ENCODE results near the gene NRXN3.

NRXN3 gene

DNA sequence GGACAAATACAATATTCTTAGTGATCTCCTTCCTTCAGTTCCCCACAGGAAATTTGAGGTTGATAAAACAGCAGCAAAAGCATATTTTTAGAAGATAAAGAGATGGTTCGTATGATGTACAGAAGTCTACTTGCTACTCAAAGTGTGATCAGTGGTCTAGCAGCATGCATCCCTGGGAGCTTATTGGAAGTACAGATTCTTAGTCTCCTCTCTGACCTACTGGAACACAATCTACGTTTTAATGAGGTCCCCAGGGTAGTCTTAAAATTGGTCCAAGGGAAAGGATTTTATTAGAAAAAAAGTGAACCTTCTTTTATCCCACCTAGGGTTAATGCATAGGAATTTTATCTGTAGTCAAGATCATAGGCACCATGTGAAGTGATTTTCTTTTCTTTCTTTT lies 703.4 kb downstream of the NRXN3 start:
- no peak overlapping the region for H3K4me3 ChIP-seq (ENCODE audit: low read length)
- H3K36me3 ChIP-seq (ENCODE audit: control insufficient read depth, insufficient read depth, low read length): no peaks in the 10 kb centered on the region
- no peak overlapping the region for H3K27ac ChIP-seq (ENCODE audit: low read depth, low read length)
- H3K9ac ChIP-seq (ENCODE audit: low read length): no peak overlapping the region
- no peaks in the 10 kb centered on the region for H3K4me1 ChIP-seq (ENCODE audit: control insufficient read depth, insufficient read depth, low read length)
- no peaks in the 10 kb centered on the region for H3K27me3 ChIP-seq (ENCODE audit: control insufficient read depth, insufficient read depth, low read length)

- Histone ChIP-seq H3K36me3 (ENCODE audit: control insufficient read depth, insufficient read depth, low read length) (no peaks in the 10 kb centered on the region), H3K4me1 (ENCODE audit: control insufficient read depth, insufficient read depth, low read length) (no peaks in the 10 kb centered on the region), H3K4me3 (ENCODE audit: low read length) (no peak overlapping the region), H3K9ac (ENCODE audit: low read length) (no peak overlapping the region), H3K27ac (ENCODE audit: low read depth, low read length) (no peak overlapping the region), H3K27me3 (ENCODE audit: control insufficient read depth, insufficient read depth, low read length) (no peaks in the 10 kb centered on the region)
Observed at GRCh38 chr14:78875049-78875448, 704.9 kb downstream of the NRXN3 start.

DNA sequence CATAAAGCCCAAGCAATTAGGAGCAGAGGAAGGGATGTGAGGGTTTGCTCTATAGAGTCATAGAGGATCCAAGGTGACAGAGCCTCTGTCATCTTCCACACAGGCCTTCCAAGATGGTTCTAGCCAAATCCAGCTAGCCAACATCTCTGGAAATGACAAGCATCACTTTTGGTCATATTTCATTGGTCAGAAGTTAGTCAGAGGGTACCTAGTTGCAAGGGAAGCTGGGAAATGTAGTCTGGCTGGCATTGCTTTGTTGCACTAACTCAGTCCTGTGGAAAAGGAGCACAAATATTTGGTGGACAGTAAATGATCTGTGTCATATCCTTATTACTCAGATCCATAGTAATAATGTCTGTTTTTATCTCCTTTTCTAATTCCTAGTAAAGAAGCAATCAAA lies 715.7 kb downstream of the NRXN3 start:
- no peaks in the 10 kb centered on the region for H3K27me3 ChIP-seq (ENCODE audit: control insufficient read depth, insufficient read depth, low read length)
- H3K4me3 ChIP-seq (ENCODE audit: low read length): no peak overlapping the region
- H3K27ac ChIP-seq (ENCODE audit: low read depth, low read length): no peak overlapping the region
- H3K36me3 ChIP-seq (ENCODE audit: control insufficient read depth, insufficient read depth, low read length): no peaks in the 10 kb centered on the region
- H3K4me1 ChIP-seq (ENCODE audit: control insufficient read depth, insufficient read depth, low read length): no peaks in the 10 kb centered on the region
- no peak overlapping the region for H3K9ac ChIP-seq (ENCODE audit: low read length)

DNA sequence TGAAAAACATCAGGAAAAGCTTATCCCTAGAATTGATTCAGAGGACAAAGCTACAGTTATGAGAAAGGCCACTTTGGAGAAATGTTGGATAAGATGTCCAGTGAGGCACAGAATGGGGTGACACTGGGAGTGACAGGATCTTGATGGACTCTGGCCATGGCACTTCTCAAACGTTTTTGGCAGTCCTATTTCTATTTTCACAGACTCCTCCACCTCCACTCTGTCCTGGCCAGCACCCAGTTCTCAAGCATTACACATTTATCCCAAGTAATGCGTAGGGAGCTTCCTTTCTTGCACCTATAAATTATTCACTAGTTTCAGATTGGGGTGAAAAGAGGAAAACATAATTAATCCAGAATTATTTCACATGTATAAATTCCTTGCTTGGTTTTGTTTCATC lies 727.3 kb downstream of the NRXN3 start:
- Histone ChIP-seq H3K27ac (ENCODE audit: low read depth, low read length) (no peak overlapping the region), H3K4me1 (ENCODE audit: control insufficient read depth, insufficient read depth, low read length) (no peaks in the 10 kb centered on the region), H3K36me3 (ENCODE audit: control insufficient read depth, insufficient read depth, low read length) (no peaks in the 10 kb centered on the region), H3K9ac (ENCODE audit: low read length) (no peak overlapping the region), H3K4me3 (ENCODE audit: low read length) (no peak overlapping the region), H3K27me3 (ENCODE audit: control insufficient read depth, insufficient read depth, low read length) (no peaks in the 10 kb centered on the region)

DNA sequence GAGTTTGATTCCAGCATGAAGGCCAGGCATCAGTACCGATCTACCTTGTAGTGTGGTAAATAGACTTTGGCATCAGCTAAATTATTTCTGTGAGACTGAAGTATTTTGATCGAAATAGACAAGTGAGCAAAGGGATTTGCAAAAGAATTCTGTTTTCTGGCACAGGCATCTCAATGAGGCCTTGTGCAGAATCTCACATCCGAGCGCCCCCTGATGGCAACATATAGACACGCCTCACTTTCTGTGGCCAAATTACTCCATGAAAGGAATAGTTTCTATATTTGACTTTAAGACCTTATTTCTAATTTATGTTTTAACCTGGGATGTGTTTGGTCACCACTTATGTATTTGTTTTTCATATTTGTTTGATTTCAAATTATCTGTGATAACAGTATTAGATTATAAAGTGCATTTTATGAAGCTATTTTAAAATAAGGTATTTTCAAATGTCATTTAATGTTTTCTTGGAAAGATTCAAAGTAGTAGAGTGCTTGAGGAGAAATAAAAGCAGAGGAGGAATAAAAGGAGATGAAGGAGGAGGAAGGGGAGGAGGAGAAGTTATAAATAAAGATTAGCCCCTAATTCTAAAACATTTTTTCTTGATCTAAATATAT lies 731.9 kb downstream of the NRXN3 start:
- Histone ChIP-seq H3K36me3 (ENCODE audit: control insufficient read depth, insufficient read depth, low read length) (no peaks in the 10 kb centered on the region), H3K9ac (ENCODE audit: low read length) (no peak overlapping the region), H3K27me3 (ENCODE audit: control insufficient read depth, insufficient read depth, low read length) (no peaks in the 10 kb centered on the region), H3K4me3 (ENCODE audit: low read length) (no peak overlapping the region), H3K27ac (ENCODE audit: low read depth, low read length) (no peak overlapping the region), H3K4me1 (ENCODE audit: control insufficient read depth, insufficient read depth, low read length) (no peaks in the 10 kb centered on the region)

- Histone ChIP-seq H3K27me3 (ENCODE audit: control insufficient read depth, insufficient read depth, low read length) (no peaks in the 10 kb centered on the region), H3K4me1 (ENCODE audit: control insufficient read depth, insufficient read depth, low read length) (no peaks in the 10 kb centered on the region), H3K27ac (ENCODE audit: low read depth, low read length) (no peak overlapping the region), H3K9ac (ENCODE audit: low read length) (no peak overlapping the region), H3K36me3 (ENCODE audit: control insufficient read depth, insufficient read depth, low read length) (no peaks in the 10 kb centered on the region), H3K4me3 (ENCODE audit: low read length) (no peak overlapping the region)
Observed at GRCh38 chr14:78904094-78904493, 733.9 kb downstream of the NRXN3 start.

DNA sequence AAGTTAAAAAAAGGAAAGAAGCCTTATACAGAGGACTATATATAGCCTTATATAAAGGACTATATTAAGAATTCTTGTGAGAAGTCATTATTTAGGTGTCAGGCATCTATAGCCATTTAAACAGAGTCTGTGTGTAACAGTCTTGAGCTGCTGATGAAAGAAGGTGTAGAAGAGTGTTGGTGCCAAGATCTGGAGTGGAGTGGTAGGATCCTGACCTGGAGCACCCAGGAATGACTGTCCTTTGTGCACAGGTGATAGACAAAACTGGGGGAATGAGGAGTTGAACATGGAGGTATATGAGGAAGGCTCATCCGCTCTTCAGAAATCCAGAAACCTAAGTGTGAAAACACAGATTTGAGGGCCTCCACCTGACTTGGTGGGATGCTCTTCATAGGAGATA lies 747.3 kb downstream of the NRXN3 start:
- Histone ChIP-seq H3K4me3 (ENCODE audit: low read length) (no peak overlapping the region), H3K27ac (ENCODE audit: low read depth, low read length) (no peak overlapping the region), H3K36me3 (ENCODE audit: control insufficient read depth, insufficient read depth, low read length) (no peaks in the 10 kb centered on the region), H3K4me1 (ENCODE audit: control insufficient read depth, insufficient read depth, low read length) (no peaks in the 10 kb centered on the region), H3K27me3 (ENCODE audit: control insufficient read depth, insufficient read depth, low read length) (no peaks in the 10 kb centered on the region), H3K9ac (ENCODE audit: low read length) (no peak overlapping the region)

GRCh38 chr14:78921856-78922255 lies 751.7 kb downstream of the NRXN3 start:
- Histone ChIP-seq H3K4me1 (ENCODE audit: control insufficient read depth, insufficient read depth, low read length) (no peaks in the 10 kb centered on the region), H3K27ac (ENCODE audit: low read depth, low read length) (no peak overlapping the region), H3K27me3 (ENCODE audit: control insufficient read depth, insufficient read depth, low read length) (no peaks in the 10 kb centered on the region), H3K4me3 (ENCODE audit: low read length) (no peak overlapping the region), H3K9ac (ENCODE audit: low read length) (no peak overlapping the region), H3K36me3 (ENCODE audit: control insufficient read depth, insufficient read depth, low read length) (no peaks in the 10 kb centered on the region)

DNA sequence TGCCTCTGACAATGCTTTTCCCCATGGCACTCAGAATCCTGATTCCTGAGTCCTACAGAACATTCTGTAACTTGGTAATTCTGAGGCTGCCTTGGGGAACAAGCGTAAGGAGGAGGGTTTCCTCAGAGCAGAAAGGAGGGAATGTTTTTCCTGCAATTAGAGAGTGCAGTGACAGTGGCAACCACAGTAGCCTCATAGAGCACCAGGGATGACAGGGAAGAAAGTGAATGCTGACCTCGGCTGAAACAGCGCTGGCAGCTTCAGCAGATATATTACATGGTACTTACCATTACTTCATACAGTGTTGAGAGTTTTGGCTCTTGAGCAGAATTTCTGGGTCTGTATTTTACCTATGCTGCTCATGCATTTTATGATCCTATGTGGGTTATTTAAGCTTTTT lies 757.1 kb downstream of the NRXN3 start:
- Histone ChIP-seq H3K4me1 (ENCODE audit: control insufficient read depth, insufficient read depth, low read length) (no peaks in the 10 kb centered on the region), H3K27me3 (ENCODE audit: control insufficient read depth, insufficient read depth, low read length) (no peaks in the 10 kb centered on the region), H3K4me3 (ENCODE audit: low read length) (no peak overlapping the region), H3K36me3 (ENCODE audit: control insufficient read depth, insufficient read depth, low read length) (no peaks in the 10 kb centered on the region), H3K9ac (ENCODE audit: low read length) (no peak overlapping the region), H3K27ac (ENCODE audit: low read depth, low read length) (no peak overlapping the region)

GRCh38 chr14:78933166-78933565 lies 763.0 kb downstream of the NRXN3 start:
- no peaks in the 10 kb centered on the region for H3K27me3 ChIP-seq (ENCODE audit: control insufficient read depth, insufficient read depth, low read length)
- H3K36me3 ChIP-seq (ENCODE audit: control insufficient read depth, insufficient read depth, low read length): no peaks in the 10 kb centered on the region
- no peak overlapping the region for H3K9ac ChIP-seq (ENCODE audit: low read length)
- H3K27ac ChIP-seq (ENCODE audit: low read depth, low read length): no peak overlapping the region
- no peaks in the 10 kb centered on the region for H3K4me1 ChIP-seq (ENCODE audit: control insufficient read depth, insufficient read depth, low read length)
- H3K4me3 ChIP-seq (ENCODE audit: low read length): no peak overlapping the region

- H3K27me3 ChIP-seq (ENCODE audit: control insufficient read depth, insufficient read depth, low read length): no peaks in the 10 kb centered on the region
- no peak overlapping the region for H3K9ac ChIP-seq (ENCODE audit: low read length)
- no peak overlapping the region for H3K27ac ChIP-seq (ENCODE audit: low read depth, low read length)
- H3K36me3 ChIP-seq (ENCODE audit: control insufficient read depth, insufficient read depth, low read length): no peaks in the 10 kb centered on the region
- H3K4me1 ChIP-seq (ENCODE audit: control insufficient read depth, insufficient read depth, low read length): no peaks in the 10 kb centered on the region
- H3K4me3 ChIP-seq (ENCODE audit: low read length): no peak overlapping the region
Observed at GRCh38 chr14:78933948-78934524, 763.9 kb downstream of the NRXN3 start.

DNA sequence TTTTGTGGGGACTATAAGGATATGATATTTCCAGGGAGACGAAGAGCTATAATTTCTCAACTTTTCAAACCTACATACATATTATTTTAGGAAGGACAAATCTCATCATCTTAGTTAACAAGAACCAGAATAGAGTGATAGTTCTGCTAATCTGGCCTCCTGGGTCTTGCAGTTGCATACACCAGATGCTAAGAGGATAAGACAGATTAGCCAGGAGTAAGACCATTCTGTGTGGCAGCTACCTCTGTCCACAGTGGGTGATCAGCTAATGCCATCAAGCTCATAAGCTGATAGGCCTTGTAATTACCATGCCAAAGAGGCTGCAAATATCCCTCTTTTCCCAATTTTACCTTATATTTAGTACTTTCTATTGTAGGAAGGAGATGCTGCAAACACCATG lies 776.8 kb downstream of the NRXN3 start:
- Histone ChIP-seq H3K27ac (ENCODE audit: low read depth, low read length) (no peak overlapping the region), H3K9ac (ENCODE audit: low read length) (no peak overlapping the region), H3K4me1 (ENCODE audit: control insufficient read depth, insufficient read depth, low read length) (no peaks in the 10 kb centered on the region), H3K36me3 (ENCODE audit: control insufficient read depth, insufficient read depth, low read length) (no peaks in the 10 kb centered on the region), H3K27me3 (ENCODE audit: control insufficient read depth, insufficient read depth, low read length) (no peaks in the 10 kb centered on the region), H3K4me3 (ENCODE audit: low read length) (no peak overlapping the region)

- H3K4me3 ChIP-seq (ENCODE audit: low read length): no peak overlapping the region
- no peaks in the 10 kb centered on the region for H3K27me3 ChIP-seq (ENCODE audit: control insufficient read depth, insufficient read depth, low read length)
- no peaks in the 10 kb centered on the region for H3K36me3 ChIP-seq (ENCODE audit: control insufficient read depth, insufficient read depth, low read length)
- no peak overlapping the region for H3K9ac ChIP-seq (ENCODE audit: low read length)
- no peaks in the 10 kb centered on the region for H3K4me1 ChIP-seq (ENCODE audit: control insufficient read depth, insufficient read depth, low read length)
- H3K27ac ChIP-seq (ENCODE audit: low read depth, low read length): no peak overlapping the region
Observed at GRCh38 chr14:78947681-78948080, 777.5 kb downstream of the NRXN3 start.
